H1 (cell line): Measurements from ENCODE around the gene MTNR1B. TPM values are rescaled to one million over a fixed set of nuclear protein-coding genes. Genes with fewer than 3 reads are reported as not detected.

Source experiments
- CTCF ChIA-PET: fragments of 300-600 bp; sonication (Branson Sonifier 250); formaldehyde crosslinking; loops from one replicate; lab custom pipeline; 2021; ENCODE audit not compliant: partially characterized antibody; lab: Charles Lee
- POLR2A ChIA-PET: fragments of 300-600 bp; sonication (Branson Sonifier 250); formaldehyde crosslinking; loops from one replicate; lab custom pipeline; 2021; ENCODE audit warnings: inconsistent platforms; ENCODE audit not compliant: partially characterized antibody; lab: Charles Lee
- DNase-seq, 2 experiments: peaks; one replicate each; pipeline versions ENCODE4 v3.0.0 to v3.0.0-alpha.2; 2010 to 2022; ENCODE audit warnings: low spot score in 2 of 2, low read depth in 1 of 2, mixed read lengths in 1 of 2
- FAIRE-seq: peaks from 2 replicates; lab custom pipeline; 2011; peaks lifted over from hg19 to GRCh38; lab: Jason Lieb, UNC
- H2AFZ ChIP-seq: 2 replicates; pipeline ENCODE4 v1.8.1; 2012; ENCODE audit warnings: low read length, inconsistent platforms
- H2AK5ac ChIP-seq: 2 replicates; pipeline ENCODE4 v1.6.1; 2013; ENCODE audit warnings: low read depth, low read length
- H2BK120ac ChIP-seq: replicated peaks from 2 replicates; pipeline ENCODE3; 2013; ENCODE audit warnings: low read depth, low read length, inconsistent platforms
- H2BK12ac ChIP-seq: 2 replicates; pipeline ENCODE4 v1.6.1; 2013; ENCODE audit warnings: low read depth, low read length
- H2BK15ac ChIP-seq: 2 replicates; pipeline ENCODE4 v1.6.1; 2013; ENCODE audit warnings: low read length
- H2BK20ac ChIP-seq: 2 replicates; pipeline ENCODE4 v1.6.1; 2013; ENCODE audit warnings: low read length
- H2BK5ac ChIP-seq: 2 replicates; pipeline ENCODE4 v1.6.1; 2013; ENCODE audit warnings: low read depth, low read length
- H3K14ac ChIP-seq: 2 replicates; pipeline ENCODE4 v1.6.1; 2013; ENCODE audit warnings: inconsistent platforms; ENCODE audit not compliant: insufficient read length
- H3K18ac ChIP-seq: 2 replicates; pipeline ENCODE4 v1.6.1; 2013; ENCODE audit warnings: low read length; ENCODE audit errors: extremely low read depth
- H3K23ac ChIP-seq: 2 replicates; pipeline ENCODE4 v1.6.1; 2013; ENCODE audit warnings: inconsistent platforms; ENCODE audit not compliant: insufficient read length
- H3K23me2 ChIP-seq: 2 replicates; pipeline ENCODE4 v1.6.1; 2013; ENCODE audit warnings: low read depth, low read length
- H3K27ac ChIP-seq: 2 replicates; pipeline ENCODE4 v1.6.1; 2011; ENCODE audit warnings: low read depth, low read length, inconsistent platforms
- H3K27me3 ChIP-seq, 4 experiments: replicated peaks in 1 of 4; 1 replicate in 1 of 4; 2 replicates in 3 of 4; pipeline versions ENCODE4 v1.6.1 to v1.8.1; 2011 to 2013; ENCODE audit warnings: low read length in 3 of 4, mild to moderate bottlenecking in 3 of 4, inconsistent platforms in 2 of 4, mixed read lengths in 2 of 4, moderate library complexity in 1 of 4; ENCODE audit not compliant: control insufficient read depth in 3 of 4, insufficient read depth in 3 of 4; ENCODE audit errors: extremely low read depth in 1 of 4
- H3K36me3 ChIP-seq, 4 experiments: 2 replicates each; pipeline versions ENCODE4 v1.6.1 to v1.8.1; 2011 to 2013; ENCODE audit warnings: mild to moderate bottlenecking in 4 of 4, low read length in 3 of 4, moderate library complexity in 2 of 4, control low read depth in 1 of 4, inconsistent platforms in 1 of 4; ENCODE audit not compliant: insufficient read depth in 4 of 4, control insufficient read depth in 2 of 4
- H3K4ac ChIP-seq: replicated peaks from 2 replicates; pipeline ENCODE3; 2013; ENCODE audit warnings: low read length, low read depth, mixed read lengths, inconsistent platforms; ENCODE audit not compliant: insufficient read length
- H3K4me1 ChIP-seq, 4 experiments: replicated peaks in 1 of 4; 1 replicate in 1 of 4; 2 replicates in 3 of 4; pipeline versions ENCODE4 v1.6.1 to v1.8.1; 2011 to 2013; ENCODE audit warnings: low read length in 3 of 4, inconsistent platforms in 2 of 4, mixed read lengths in 1 of 4; ENCODE audit not compliant: insufficient read depth in 4 of 4, control insufficient read depth in 3 of 4
- H3K4me2 ChIP-seq, 2 experiments: 2 replicates each; pipeline versions ENCODE4 v1.6.1 to v1.8.1; 2011 to 2013; ENCODE audit warnings: low read depth in 2 of 2, low read length in 2 of 2, control low read depth in 1 of 2, inconsistent platforms in 1 of 2, mild to moderate bottlenecking in 1 of 2; ENCODE audit not compliant: insufficient read depth in 1 of 2
- H3K4me3 ChIP-seq, 4 experiments: fragments of 200-600, 300-600 bp in 1 of 4; sonication (generic), shearing (Covaris generic), sonication (Bioruptor Twin) in 1 of 4; 2 replicates each; pipeline versions ENCODE4 v1.5.1 to v1.8.1; 2011 to 2016; ENCODE audit warnings: low read length in 4 of 4, low read depth in 3 of 4, control low read depth in 2 of 4, inconsistent platforms in 2 of 4, mild to moderate bottlenecking in 2 of 4, mixed read lengths in 1 of 4, moderate library complexity in 1 of 4; ENCODE audit not compliant: insufficient read depth in 2 of 4; ENCODE audit errors: extremely low read depth in 1 of 4
- H3K56ac ChIP-seq: replicated peaks from 2 replicates; pipeline ENCODE3; 2013; ENCODE audit warnings: low read depth, mild to moderate bottlenecking, mixed read lengths, low read length, inconsistent platforms; ENCODE audit not compliant: insufficient read length
- H3K79me1 ChIP-seq: 2 replicates; pipeline ENCODE4 v1.6.1; 2013; ENCODE audit warnings: low read depth, low read length, control low read depth
- H3K79me2 ChIP-seq, 2 experiments: 2 replicates each; pipeline versions ENCODE4 v1.6.1 to v1.8.1; 2012 to 2013; ENCODE audit warnings: low read length in 2 of 2, mild to moderate bottlenecking in 2 of 2, inconsistent platforms in 1 of 2; ENCODE audit not compliant: insufficient read depth in 2 of 2, control insufficient read depth in 1 of 2
- H3K9ac ChIP-seq, 4 experiments: replicated peaks in 1 of 4; 1 replicate in 1 of 4; 2 replicates in 3 of 4; pipeline versions ENCODE4 v1.6.1 to v1.8.1; 2011 to 2013; ENCODE audit warnings: low read depth in 3 of 4, low read length in 3 of 4, control low read depth in 2 of 4, mild to moderate bottlenecking in 2 of 4, moderate library complexity in 2 of 4, inconsistent platforms in 1 of 4; ENCODE audit errors: extremely low read depth in 1 of 4
- H3K9me3 ChIP-seq, 2 experiments: 2 replicates each; pipeline versions ENCODE4 v1.6.1 to v1.8.1; 2012 to 2013; ENCODE audit warnings: mild to moderate bottlenecking in 2 of 2, moderate library complexity in 2 of 2, control low read depth in 1 of 2, inconsistent platforms in 1 of 2, low read depth in 1 of 2, low read length in 1 of 2, mixed read lengths in 1 of 2; ENCODE audit not compliant: insufficient read depth in 2 of 2
- H4K20me1 ChIP-seq, 2 experiments: replicated peaks in 1 of 2; 2 replicates each; pipeline versions ENCODE3 to v1.8.1; 2011 to 2013; ENCODE audit warnings: inconsistent platforms in 2 of 2, low read length in 2 of 2, mild to moderate bottlenecking in 1 of 2; ENCODE audit not compliant: insufficient read depth in 2 of 2, control insufficient read depth in 1 of 2
- H4K5ac ChIP-seq: 2 replicates; pipeline ENCODE4 v1.6.1; 2013; ENCODE audit warnings: low read length, low read depth, mixed read lengths, inconsistent platforms; ENCODE audit not compliant: insufficient read length
- H4K8ac ChIP-seq: 2 replicates; pipeline ENCODE4 v1.8.0; 2013; ENCODE audit warnings: mild to moderate bottlenecking, moderate library complexity, low read length, inconsistent platforms; ENCODE audit not compliant: insufficient read depth; ENCODE audit errors: extremely low read depth
- H4K91ac ChIP-seq: replicated peaks from 2 replicates; pipeline ENCODE3; 2013; ENCODE audit warnings: low read length, mixed read lengths, inconsistent platforms; ENCODE audit not compliant: insufficient read length
- BACH1 ChIP-seq: IDR thresholded peaks from 2 replicates; pipeline ENCODE4 v1.6.1; 2012; ENCODE audit warnings: low read length, improper control_type of control experiment
- CREB1 ChIP-seq: IDR thresholded peaks from 2 replicates; pipeline ENCODE4 v1.6.1; 2012; ENCODE audit warnings: inconsistent platforms
- HDAC2 ChIP-seq, 2 experiments: fragments of 300-600 bp in 1 of 2; sonication (generic) in 1 of 2; IDR thresholded peaks; 2 replicates each; pipeline ENCODE4 v1.6.1; 2011 to 2012; ENCODE audit warnings: low read depth in 2 of 2, low read length in 2 of 2, mild to moderate bottlenecking in 2 of 2, moderate library complexity in 2 of 2, borderline replicate concordance in 1 of 2, inconsistent platforms in 1 of 2
- KDM1A ChIP-seq: fragments of 200-600, 300-600 bp; sonication (generic); IDR thresholded peaks from 2 replicates; pipeline ENCODE4 v1.7.1; 2016; ENCODE audit warnings: mild to moderate bottlenecking, low read length, borderline replicate concordance
- PHF8 ChIP-seq: fragments of 200-600 bp; sonication (generic); conservative IDR thresholded peaks from 2 replicates; pipeline ENCODE4 v1.7.1; 2012; ENCODE audit warnings: low read depth, mild to moderate bottlenecking, inconsistent platforms, low read length, moderate library complexity
- POLR2A ChIP-seq, 2 experiments: IDR thresholded peaks; 1 replicate in 1 of 2; 2 replicates in 1 of 2; pipeline ENCODE4 v1.6.1; 2011; ENCODE audit warnings: low read depth in 2 of 2, low read length in 2 of 2, mild to moderate bottlenecking in 2 of 2; ENCODE audit errors: control extremely low read depth in 1 of 2
- POU5F1 ChIP-seq: IDR thresholded peaks from 2 replicates; pipeline ENCODE4 v1.6.1; 2011; ENCODE audit warnings: low read depth, mild to moderate bottlenecking, low read length, moderate library complexity
- RXRA ChIP-seq: IDR thresholded peaks from 2 replicates; pipeline ENCODE4 v1.6.1; 2011; ENCODE audit warnings: low read depth, mild to moderate bottlenecking, low read length, moderate library complexity; ENCODE audit not compliant: insufficient read depth
- SAP30 ChIP-seq: fragments of 300-600 bp; sonication (generic); IDR thresholded peaks from 2 replicates; pipeline ENCODE4 v1.7.1; 2012; ENCODE audit warnings: low read length, moderate library complexity, mild to moderate bottlenecking, inconsistent platforms; ENCODE audit not compliant: insufficient read depth, insufficient replicate concordance
- SIRT6 ChIP-seq: IDR thresholded peaks from one replicate; pipeline ENCODE4 v1.7.1; 2012; ENCODE audit warnings: low read length, inconsistent platforms
- TBP ChIP-seq: IDR thresholded peaks from 2 replicates; pipeline ENCODE4 v1.6.1; 2011; ENCODE audit warnings: low read depth, low read length, improper control_type of control experiment
- TCF12 ChIP-seq: IDR thresholded peaks from 2 replicates; pipeline ENCODE4 v1.6.1; 2011; ENCODE audit warnings: low read depth, mild to moderate bottlenecking, low read length
- YY1 ChIP-seq: IDR thresholded peaks from 2 replicates; pipeline ENCODE4 v1.6.1; 2011; ENCODE audit warnings: low read depth, mild to moderate bottlenecking, low read length
- WGBS, 2 experiments: shearing (Covaris generic) in 1 of 2; methylation state at CpG; one replicate each; pipeline versions ENCODE4 v1.1.6 to v1.1.7; 2013 to 2015; ENCODE audit warnings: low lambda C conversion rate in 2 of 2, mixed read lengths in 2 of 2, inconsistent platforms in 1 of 2, low coverage in 1 of 2, missing lambda C conversion rate in 1 of 2; ENCODE audit not compliant: insufficient replicate concordance in 2 of 2, insufficient coverage in 1 of 2, insufficient read length in 1 of 2; ENCODE audit errors: extremely low coverage in 1 of 2, missing lambda C conversion rate in 1 of 2; 5-methylcytosine and 5-hydroxymethylcytosine counted together
- polyA plus RNA-seq, 7 experiments: library from polyadenylated mRNA; depleted of rRNA in 3 of 7; stranded (reverse) in 5 of 7; unstranded in 2 of 7; fragments of >200 nt in 5 of 7; fragments of 200-250 nt in 2 of 7; gene quantifications; 1 replicate in 5 of 7; 2 replicates in 1 of 7; 4 replicates in 1 of 7; pipeline versions ENCODE4 v1.2.1 to v1.2.3, GENCODE V29; 2011 to 2013; ENCODE audit warnings: missing spikeins in 2 of 7, mixed read lengths in 2 of 7
- total RNA-seq: library from RNA; stranded (reverse); fragmentation: NEBNext Ultra II Directional; extraction: Animal tissue kit (Norgen Biotek cat#: 25700); gene quantifications from 2 replicates; pipeline ENCODE4 v1.2.1, GENCODE V29; 2021
- TF ChIP-seq, protein P1 (sequence below): IDR thresholded peaks from 2 replicates; pipeline ENCODE4 v1.6.1; 2011; ENCODE audit warnings: low read length, improper control_type of control experiment

The MTNR1B gene
- total and polyA plus RNA-seq, 2 of the 8 experiments (the other 6 are each of a cell fraction or from before 2014, with no cell fraction given) = 0.08 TPM; not detected in 1

DNA sequence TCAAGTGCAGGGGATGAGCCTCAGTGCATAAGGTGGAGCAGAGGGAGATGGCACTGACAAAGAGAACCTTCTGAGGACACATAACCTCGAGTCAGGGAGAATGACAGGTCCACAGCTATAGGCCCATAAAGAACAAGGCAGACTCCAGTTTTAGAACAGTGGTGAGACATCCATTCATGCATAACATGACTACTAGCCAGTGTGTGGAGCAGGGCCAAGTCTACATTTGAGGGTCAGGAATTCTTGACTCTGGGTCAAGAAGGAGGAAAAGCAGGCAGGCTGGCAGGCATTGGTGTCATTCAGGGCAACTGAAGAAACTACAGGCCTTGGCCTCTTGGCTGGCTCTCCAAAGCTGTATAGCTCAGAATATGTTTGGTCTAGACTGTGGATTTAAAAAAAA is 54.9 kb downstream of the MTNR1B start:
- no peak overlapping the region for H3K4ac ChIP-seq
- H3K4me1 ChIP-seq = no peaks in the 10 kb centered on the region
- no peak overlapping the region for H3K4me2 ChIP-seq
- no peaks in the 10 kb centered on the region for H3K36me3 ChIP-seq
- ChIA-PET CTCF (interaction anchor here (0.6 to 1.1 kb wide), 2 partner anchors 83 to 1888 kb away, joined by 3 to 4 read pairs; no protein-coding TSS in a partner anchor), POLR2A (no interaction called here)
- H3K27me3 ChIP-seq = no peaks in the 10 kb centered on the region
- H3K79me1 ChIP-seq = no peaks in the 10 kb centered on the region
- H2BK5ac ChIP-seq = no peak overlapping the region
- TF ChIP-seq SAP30 = no peak
- TF ChIP-seq TBP = no peak
- TF ChIP-seq SIRT6 = no peak
- TF ChIP-seq, protein P1, sequence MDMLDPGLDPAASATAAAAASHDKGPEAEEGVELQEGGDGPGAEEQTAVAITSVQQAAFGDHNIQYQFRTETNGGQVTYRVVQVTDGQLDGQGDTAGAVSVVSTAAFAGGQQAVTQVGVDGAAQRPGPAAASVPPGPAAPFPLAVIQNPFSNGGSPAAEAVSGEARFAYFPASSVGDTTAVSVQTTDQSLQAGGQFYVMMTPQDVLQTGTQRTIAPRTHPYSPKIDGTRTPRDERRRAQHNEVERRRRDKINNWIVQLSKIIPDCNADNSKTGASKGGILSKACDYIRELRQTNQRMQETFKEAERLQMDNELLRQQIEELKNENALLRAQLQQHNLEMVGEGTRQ = no peak
- TF ChIP-seq BACH1 = no peak
- no peak for TF ChIP-seq POU5F1
- TF ChIP-seq POLR2A (IDR thresholded peaks at IDR 0.05; ENCODE audit: control extremely low read depth in 1 of 2, low read depth in 2 of 2, low read length in 2 of 2) = no peak
- TF ChIP-seq PHF8 = no peak
- TF ChIP-seq CREB1 = no peak
- no peak for TF ChIP-seq YY1
- TF ChIP-seq HDAC2 (IDR thresholded peaks at IDR 0.05; ENCODE audit: borderline replicate concordance in 1 of 2, low read depth in 2 of 2, low read length in 2 of 2) = no peak
- TF ChIP-seq KDM1A = no peak
- TF ChIP-seq RXRA = no peak
- no peak for TF ChIP-seq TCF12
- TF ChIP-seq, all 59 proteins: peak for 0
- DNase-seq (no peak), FAIRE-seq (no peak)
- H3K4me3 ChIP-seq = no peak overlapping the region
- no peaks in the 10 kb centered on the region; a peak in 1 of 4 replicates for H3K9me3 ChIP-seq
- no peak overlapping the region for H3K23ac ChIP-seq
- no peak overlapping the region for H2BK15ac ChIP-seq
- no peaks in the 10 kb centered on the region for H3K23me2 ChIP-seq
- H3K27ac ChIP-seq = no peak overlapping the region
- no peak overlapping the region for H4K91ac ChIP-seq
- H3K9ac ChIP-seq = no peak overlapping the region
- no peak overlapping the region for H3K18ac ChIP-seq
- no peak overlapping the region for H2AK5ac ChIP-seq
- no peak overlapping the region for H4K5ac ChIP-seq
- H2BK12ac ChIP-seq = no peak overlapping the region
- H3K79me2 ChIP-seq = no peaks in the 10 kb centered on the region
- no peak overlapping the region for H2AFZ ChIP-seq
- H3K56ac ChIP-seq = no peak overlapping the region
- H2BK20ac ChIP-seq = no peak overlapping the region
- H4K8ac ChIP-seq = no peak overlapping the region
- no peak overlapping the region for H2BK120ac ChIP-seq
- H3K14ac ChIP-seq = no peak overlapping the region
- WGBS, 2 experiments = 69% methylated on average over 1 of the region's 1 CpG; no CpG with 5 or more reads in 1 of the 2 experiments
- H4K20me1 ChIP-seq = no peaks in the 10 kb centered on the region
